ENCODE data around the gene PTTG2. TPM values are rescaled to one million over a fixed set of nuclear protein-coding genes. Genes with fewer than 3 reads are reported as not detected.
A peak's percentile ranks its signal among the peaks of the same experiment; 100 is the strongest.

Gene PTTG2
- total RNA-seq, 4 donors from 2014 or later: 1.3 TPM; not detected in 3

DNA sequence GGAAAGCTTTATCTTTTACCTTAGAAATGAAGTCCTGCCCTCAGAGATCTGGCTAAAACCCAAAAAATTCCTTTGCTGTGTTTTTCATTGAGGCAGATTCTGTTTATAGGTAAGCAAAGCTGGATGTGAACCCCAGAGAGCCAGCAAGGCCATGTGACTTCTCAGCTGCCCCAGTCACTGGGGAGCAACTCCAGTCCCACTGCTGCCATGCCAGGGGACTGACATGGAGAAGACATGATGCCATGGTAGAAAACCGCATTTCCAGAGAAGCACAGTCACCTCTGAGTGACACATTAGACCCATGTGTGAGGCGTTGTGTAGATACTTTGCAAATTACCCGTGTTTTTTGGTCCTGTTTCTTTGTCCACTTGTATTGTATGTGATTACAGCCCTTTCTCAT lies 45.4 kb downstream of the PTTG2 start:
- TF ChIP-seq POLR2A (IDR thresholded peaks at IDR 0.05) (no peak), EP300 (IDR thresholded peaks at IDR 0.05) (no peak)
- TF ChIP-seq, protein P1, sequence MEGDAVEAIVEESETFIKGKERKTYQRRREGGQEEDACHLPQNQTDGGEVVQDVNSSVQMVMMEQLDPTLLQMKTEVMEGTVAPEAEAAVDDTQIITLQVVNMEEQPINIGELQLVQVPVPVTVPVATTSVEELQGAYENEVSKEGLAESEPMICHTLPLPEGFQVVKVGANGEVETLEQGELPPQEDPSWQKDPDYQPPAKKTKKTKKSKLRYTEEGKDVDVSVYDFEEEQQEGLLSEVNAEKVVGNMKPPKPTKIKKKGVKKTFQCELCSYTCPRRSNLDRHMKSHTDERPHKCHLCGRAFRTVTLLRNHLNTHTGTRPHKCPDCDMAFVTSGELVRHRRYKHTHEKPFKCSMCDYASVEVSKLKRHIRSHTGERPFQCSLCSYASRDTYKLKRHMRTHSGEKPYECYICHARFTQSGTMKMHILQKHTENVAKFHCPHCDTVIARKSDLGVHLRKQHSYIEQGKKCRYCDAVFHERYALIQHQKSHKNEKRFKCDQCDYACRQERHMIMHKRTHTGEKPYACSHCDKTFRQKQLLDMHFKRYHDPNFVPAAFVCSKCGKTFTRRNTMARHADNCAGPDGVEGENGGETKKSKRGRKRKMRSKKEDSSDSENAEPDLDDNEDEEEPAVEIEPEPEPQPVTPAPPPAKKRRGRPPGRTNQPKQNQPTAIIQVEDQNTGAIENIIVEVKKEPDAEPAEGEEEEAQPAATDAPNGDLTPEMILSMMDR (IDR thresholded peaks at IDR 0.05): no peak
- WGBS, 2 donors: 68 to 80% methylated on average over 3 of the region's 3 CpGs
- Histone ChIP-seq H3K4me3 (no peak overlapping the region), H3K36me3 (no peaks in the 10 kb centered on the region), H3K27ac (peak overlapping the region in 2 of 4 donors; percentile 11 to 65), H3K4me1 (peaks cover 0 to 34% (median 0%) of the 10 kb centered on the region in 4 donors), H3K27me3 (no peaks in the 10 kb centered on the region), H3K9me3 (no peaks in the 10 kb centered on the region)
- no peak for DNase-seq (ENCODE audit: low spot score in 2 of 2)

DNA sequence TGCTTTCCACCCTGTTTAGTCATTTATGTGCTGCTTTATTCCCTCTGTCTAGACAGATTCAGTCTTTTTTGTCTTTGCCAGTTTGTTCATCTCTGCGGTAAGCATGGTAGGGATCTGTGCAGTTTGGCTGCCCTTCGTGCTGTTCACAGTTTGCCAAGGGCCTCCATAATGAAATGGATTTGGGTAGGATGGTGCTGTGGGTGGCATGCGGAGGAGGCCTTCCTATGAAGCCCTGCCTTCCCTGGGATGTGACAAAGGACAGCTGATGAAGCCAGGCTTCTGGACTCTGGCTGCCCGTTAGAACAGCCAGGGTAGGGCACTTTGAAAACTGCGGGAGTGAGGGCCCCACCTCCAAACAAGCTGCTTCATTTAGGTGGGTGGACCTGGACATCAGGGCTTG lies 47.4 kb downstream of the PTTG2 start:
- TF ChIP-seq POLR2A (IDR thresholded peaks at IDR 0.05) (no peak), EP300 (IDR thresholded peaks at IDR 0.05) (no peak)
- TF ChIP-seq, protein P1 (IDR thresholded peaks at IDR 0.05): no peak
- Histone ChIP-seq H3K4me3 (no peak overlapping the region), H3K27ac (no peak overlapping the region), H3K27me3 (no peaks in the 10 kb centered on the region), H3K9me3 (no peaks in the 10 kb centered on the region), H3K4me1 (peaks cover 0 to 33% (median 0%) of the 10 kb centered on the region in 4 donors), H3K36me3 (no peaks in the 10 kb centered on the region)
- WGBS, 2 donors: 64 to 79% methylated on average over 5 of the region's 5 CpGs
- DNase-seq (ENCODE audit: low spot score in 2 of 2): no peak

DNA sequence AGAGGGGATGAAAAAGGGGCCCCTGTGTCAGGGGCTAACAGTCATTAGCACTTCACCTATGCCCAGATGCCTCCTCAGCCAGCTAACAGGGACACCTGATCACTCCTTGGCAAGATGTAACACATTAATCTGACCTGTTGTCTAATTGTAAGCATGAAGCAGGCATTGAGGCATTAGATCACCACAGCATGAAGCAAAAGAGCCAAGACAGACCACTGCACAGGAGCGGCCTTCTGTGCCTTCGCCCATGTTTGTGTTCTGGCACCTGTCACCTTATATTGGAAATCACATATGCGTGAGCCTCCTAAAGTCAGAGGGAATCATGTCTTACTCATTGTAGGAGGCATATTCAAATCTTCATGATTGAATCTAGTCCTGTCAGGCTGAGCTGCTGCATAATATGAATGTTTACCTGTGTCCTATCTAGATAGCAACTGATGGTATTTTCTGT lies 48.4 kb downstream of the PTTG2 start:
- no peak for DNase-seq (ENCODE audit: low spot score in 2 of 2)
- TF ChIP-seq, protein P1 (IDR thresholded peaks at IDR 0.05): no peak
- TF ChIP-seq POLR2A (IDR thresholded peaks at IDR 0.05): no peak
- no peak for TF ChIP-seq EP300 (IDR thresholded peaks at IDR 0.05)
- 98 to 100% methylated on average over 3 of the region's 3 CpGs for WGBS, 2 donors
- Histone ChIP-seq H3K36me3 (no peaks in the 10 kb centered on the region), H3K9me3 (no peaks in the 10 kb centered on the region), H3K4me3 (no peak overlapping the region), H3K27me3 (no peaks in the 10 kb centered on the region), H3K4me1 (peaks cover 0 to 29% (median 0%) of the 10 kb centered on the region in 4 donors), H3K27ac (no peak overlapping the region)

DNA sequence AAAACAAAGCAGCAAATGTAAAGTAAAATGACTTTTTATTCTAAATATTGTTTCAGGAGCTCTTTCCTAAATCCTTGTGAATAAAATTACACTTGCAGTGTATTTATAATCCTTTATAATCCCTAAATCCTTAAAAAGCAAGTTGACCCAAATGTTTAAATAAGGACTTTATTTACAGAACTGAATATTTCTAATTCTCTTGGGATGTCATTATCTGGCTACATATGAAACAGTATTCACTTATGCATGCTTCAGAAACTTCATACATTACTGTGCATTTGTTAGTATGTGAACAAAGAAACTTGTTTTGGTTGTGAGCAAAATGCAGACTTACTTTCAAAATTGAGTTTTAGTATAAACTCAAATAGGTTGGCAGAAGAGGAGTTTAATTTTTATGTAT lies 49.2 kb downstream of the PTTG2 start:
- no peak overlapping the region for H3K27ac ChIP-seq
- no peak for DNase-seq (ENCODE audit: low spot score in 2 of 2)
- H3K4me1 ChIP-seq: peaks cover 0 to 21% (median 0%) of the 10 kb centered on the region in 4 donors
- no peaks in the 10 kb centered on the region for H3K27me3 ChIP-seq
- TF ChIP-seq POLR2A (IDR thresholded peaks at IDR 0.05) (no peak), EP300 (IDR thresholded peaks at IDR 0.05) (no peak)
- TF ChIP-seq, protein P1 (IDR thresholded peaks at IDR 0.05): no peak
- no peaks in the 10 kb centered on the region for H3K9me3 ChIP-seq
- H3K36me3 ChIP-seq: peaks cover 0 to 4% (median 0%) of the 10 kb centered on the region in 3 donors
- H3K4me3 ChIP-seq: no peak overlapping the region

DNA sequence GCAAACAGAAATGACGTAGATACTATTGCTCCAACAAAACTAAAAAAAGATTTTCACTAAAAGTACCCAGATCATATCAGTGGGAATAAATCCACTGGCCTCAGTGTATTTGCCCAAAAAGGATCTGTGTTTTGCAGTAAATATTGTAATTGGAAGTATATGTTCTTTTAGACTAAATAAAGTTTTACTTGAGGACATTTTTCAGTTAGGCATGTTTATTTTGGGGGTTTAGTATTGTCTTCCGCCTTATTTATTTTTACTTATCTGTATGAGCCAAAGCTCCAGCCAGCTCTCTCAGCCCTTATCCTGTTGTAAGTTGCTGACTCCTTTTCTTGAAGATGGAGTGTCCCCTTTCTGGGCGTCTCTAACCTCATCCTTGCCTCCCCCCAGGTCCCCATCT lies 49.8 kb downstream of the PTTG2 start:
- Histone ChIP-seq H3K9me3 (no peaks in the 10 kb centered on the region), H3K36me3 (peaks cover 0 to 9% (median 0%) of the 10 kb centered on the region in 3 donors), H3K4me1 (peaks cover 0 to 17% (median 0%) of the 10 kb centered on the region in 4 donors), H3K27me3 (no peaks in the 10 kb centered on the region), H3K4me3 (no peak overlapping the region), H3K27ac (peak overlapping the region in 1 of 4 donors; percentile 23)
- 68 to 75% methylated on average over 3 of the region's 3 CpGs for WGBS, 2 donors
- no peak for TF ChIP-seq EP300 (IDR thresholded peaks at IDR 0.05)
- TF ChIP-seq, protein P1 (IDR thresholded peaks at IDR 0.05): no peak
- TF ChIP-seq POLR2A (IDR thresholded peaks at IDR 0.05): no peak
- DNase-seq (ENCODE audit: low spot score in 2 of 2): no peak

Other genes with a start within 250 kb of the PTTG2 start
- gene PGM2, start 133.7 kb upstream of the PTTG2 start, total RNA-seq: 10 to 100 TPM; 13.7 to 24.3 (median 15.5) TPM
- 10 to 100 TPM; 41.6 to 97.8 (median 62.5) TPM for gene TBC1D1, start 69.3 kb upstream of the PTTG2 start, total RNA-seq

All from tibial nerve (tissue), 4 donors.